DMS153 (cell line): ENCODE data around the gene COX10.
"Not testable (repeated sequence)": the region's sequence is repeated elsewhere in the genome, so short reads cannot be mapped to it uniquely, and the experiment has no call there.

Source experiments
- DNase-seq: peaks from one replicate; lab custom pipeline; 2025; lab: John Stamatoyannopoulos, UW

The COX10 gene

GRCh38 chr17:14179951-14180350, 110.6 kb downstream of the COX10 start:
- not testable (repeated sequence) for DNase-seq

DNA sequence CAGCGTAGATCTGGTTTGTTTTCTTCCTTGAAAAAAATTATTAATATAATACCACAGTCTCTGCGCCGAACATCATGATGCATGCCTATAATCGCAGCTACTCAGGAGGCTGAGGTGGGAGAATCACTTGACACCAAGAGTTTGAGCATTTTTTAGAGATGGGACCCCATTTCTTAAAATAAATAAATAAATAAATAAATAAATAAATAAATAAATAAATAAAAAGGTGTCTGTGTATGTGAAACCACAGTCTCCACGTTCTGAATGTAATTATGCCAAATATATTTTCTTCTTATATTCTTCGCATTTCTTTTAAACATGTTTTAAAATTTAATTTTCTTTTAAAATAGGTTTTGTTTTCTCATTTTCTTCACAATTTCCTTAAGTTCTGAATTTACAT, 112.8 kb downstream of the COX10 start:
- DNase-seq = not testable (repeated sequence)

GRCh38 chr17:14184536-14184935, 115.2 kb downstream of the COX10 start:
- not testable (repeated sequence) for DNase-seq

DNA sequence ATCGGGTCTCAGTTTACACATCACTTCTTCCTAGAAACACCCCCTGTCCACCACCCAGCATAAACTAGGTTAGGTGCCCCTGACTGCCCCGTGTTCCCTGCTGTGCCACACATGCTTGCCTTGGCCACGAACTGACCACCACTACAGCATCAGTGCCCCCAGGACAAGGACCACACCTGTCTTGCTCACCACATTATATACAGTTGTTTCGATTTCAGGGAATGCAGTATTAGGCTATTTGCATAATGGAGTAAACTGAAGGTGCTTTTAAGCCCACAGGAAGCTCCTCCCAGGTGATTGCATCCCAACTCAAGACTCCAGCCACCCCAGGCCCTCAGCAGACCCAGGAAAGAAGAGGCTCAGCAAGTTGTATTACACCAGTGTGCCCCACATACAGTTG, 117.1 kb downstream of the COX10 start:
- not testable (repeated sequence) for DNase-seq

DNA sequence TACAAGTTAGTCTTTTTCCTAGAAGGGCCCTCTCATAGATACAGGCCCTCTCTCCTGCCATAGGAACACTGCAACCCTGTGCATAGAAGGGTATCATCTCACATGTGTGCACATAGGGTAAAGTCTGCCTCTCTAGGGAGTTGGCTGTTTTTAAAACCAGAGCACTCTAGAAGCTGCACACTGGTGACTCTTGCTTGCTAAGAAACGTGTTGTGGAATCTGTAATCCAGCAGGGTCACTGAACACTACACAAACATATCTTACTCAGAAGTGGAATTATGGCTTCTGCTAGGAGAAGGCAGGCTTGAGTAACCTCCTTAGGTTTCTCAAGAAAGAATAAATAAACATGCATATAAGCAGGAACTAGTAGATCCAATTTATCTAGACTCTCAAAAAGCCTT, 121.5 kb downstream of the COX10 start:
- DNase-seq = not testable (repeated sequence)

DNA sequence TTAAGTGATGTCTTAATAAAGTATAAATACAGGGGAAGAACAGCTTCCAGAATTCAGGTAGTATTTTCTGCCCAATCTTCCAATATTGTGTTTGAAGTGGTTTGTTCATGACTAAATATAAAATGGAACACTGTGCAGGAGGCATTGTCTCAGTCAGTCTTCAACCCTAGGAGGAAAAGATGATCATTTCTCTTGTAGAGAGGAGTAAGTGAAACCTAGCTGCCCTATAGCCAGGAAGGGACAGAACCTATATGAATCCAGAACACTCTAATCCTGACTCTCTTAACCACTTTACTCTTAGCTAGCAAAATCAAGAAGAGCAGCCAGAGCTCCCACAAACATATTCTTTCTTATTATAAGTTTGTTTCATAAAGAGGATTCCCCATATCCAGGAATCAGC, 122.2 kb downstream of the COX10 start:
- DNase-seq = not testable (repeated sequence)

- not testable (repeated sequence) for DNase-seq
Observed at GRCh38 chr17:14192039-14192438, 122.7 kb downstream of the COX10 start.

- DNase-seq = not testable (repeated sequence)
Observed at GRCh38 chr17:14192636-14193344, 123.5 kb downstream of the COX10 start.

GRCh38 chr17:14196377-14196997, 127.2 kb downstream of the COX10 start:
- no peak for DNase-seq

- no peak for DNase-seq
Observed at GRCh38 chr17:14197057-14197456, 127.8 kb downstream of the COX10 start.

DNA sequence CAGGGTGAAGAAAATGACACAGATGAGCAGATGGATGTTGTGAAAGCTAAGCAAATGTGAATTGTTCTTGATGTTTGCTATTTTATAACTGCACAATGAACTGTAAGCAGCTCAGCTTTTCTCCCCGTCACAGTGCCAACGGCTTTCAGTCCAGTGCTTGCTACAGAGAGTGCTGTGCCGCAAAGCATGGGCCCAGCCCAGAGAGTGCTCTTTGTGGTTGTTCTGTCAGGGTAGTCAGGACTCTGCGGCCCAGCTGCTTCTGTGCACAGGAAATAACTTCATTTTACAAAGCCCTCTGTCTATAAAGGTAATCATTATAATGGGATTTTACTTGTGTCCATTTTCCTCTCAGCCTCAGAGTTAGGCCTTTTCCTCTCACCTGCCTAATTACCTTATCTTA, 128.3 kb downstream of the COX10 start:
- no peak for DNase-seq

DNA sequence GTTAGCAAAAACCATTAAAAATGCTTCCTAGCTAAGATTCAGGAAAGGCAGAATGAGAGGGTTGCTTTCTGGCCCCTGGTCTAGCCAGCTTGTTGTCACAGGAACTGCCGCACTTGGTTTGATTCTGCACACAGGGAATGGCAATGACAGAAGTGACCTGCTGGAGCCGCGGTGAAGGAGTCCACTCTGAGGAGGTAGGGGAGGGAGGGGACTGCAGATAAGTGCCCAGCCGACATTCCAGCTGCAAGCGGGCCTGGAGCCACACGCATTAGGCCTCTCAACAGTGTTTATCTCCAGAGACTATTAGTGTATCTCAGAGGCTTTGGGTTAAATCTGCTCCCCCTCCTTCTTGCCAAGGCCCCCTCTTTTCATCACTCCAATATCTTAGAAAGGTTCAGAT, 128.7 kb downstream of the COX10 start:
- DNase-seq = peak; percentile 0

DNA sequence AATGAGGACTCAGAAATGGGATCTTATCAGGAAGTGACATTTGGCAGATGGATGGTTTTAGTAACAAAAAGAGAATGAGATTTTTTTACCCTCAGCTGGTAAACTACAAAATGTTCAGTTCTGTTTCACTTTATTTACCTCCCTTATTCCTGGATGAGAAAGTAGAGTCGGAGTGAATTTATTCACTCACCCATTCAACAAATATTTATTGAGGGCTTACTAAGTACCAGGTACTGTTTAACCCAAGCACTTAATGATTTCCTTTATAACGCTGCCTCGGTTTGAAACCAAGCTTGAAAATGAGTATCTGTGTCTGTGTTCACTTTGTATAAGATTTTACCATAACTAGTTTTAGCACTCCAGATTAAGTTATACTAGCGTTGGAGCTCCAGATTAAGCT, 129.3 kb downstream of the COX10 start:
- no peak for DNase-seq

- no peak for DNase-seq
Observed at GRCh38 chr17:14199601-14200000, 130.3 kb downstream of the COX10 start.

DNA sequence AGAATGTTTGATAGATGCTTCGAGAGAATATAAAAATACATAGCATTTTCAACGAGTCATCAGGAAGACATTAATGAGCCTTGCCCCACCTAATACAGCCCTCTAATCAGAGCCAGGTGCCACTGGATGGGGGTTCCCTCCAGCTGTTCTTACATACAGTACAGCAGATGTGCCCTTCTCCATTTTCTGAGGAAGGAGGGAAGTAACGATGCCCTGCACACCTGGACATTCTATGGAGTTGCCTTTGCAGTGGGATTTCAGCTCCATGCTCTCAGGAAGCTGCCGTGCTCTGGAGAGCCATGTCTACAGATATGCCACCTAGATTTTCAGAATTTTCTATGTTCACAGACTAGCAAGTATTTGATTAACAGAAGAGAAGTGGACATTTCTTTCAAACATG, 131.1 kb downstream of the COX10 start:
- no peak for DNase-seq

- DNase-seq = no peak
Observed at GRCh38 chr17:14201021-14201987, 132.0 kb downstream of the COX10 start.

- no peak for DNase-seq
Observed at GRCh38 chr17:14201988-14202380, 132.7 kb downstream of the COX10 start.

GRCh38 chr17:14202388-14203166, 133.3 kb downstream of the COX10 start:
- no peak for DNase-seq

DNA sequence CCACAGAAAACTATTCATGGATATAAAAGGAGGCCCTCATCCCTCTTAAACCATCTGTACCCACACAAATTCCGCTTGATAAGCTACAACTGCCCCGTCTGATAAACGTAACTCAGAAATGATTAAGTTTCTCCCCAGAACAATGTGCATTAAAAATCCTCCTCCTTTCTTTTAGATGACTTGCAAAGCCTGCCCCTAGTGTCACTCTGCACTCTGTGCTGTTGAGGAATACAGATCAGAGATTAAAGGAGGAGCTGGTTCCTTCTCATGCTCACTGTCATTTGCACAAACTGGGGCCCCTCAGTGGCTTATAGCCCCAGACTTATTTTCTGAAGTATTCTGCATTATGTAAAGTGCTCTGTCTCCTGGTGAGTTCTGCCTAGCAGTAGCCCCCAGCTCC, 134.1 kb downstream of the COX10 start:
- no peak for DNase-seq

DNA sequence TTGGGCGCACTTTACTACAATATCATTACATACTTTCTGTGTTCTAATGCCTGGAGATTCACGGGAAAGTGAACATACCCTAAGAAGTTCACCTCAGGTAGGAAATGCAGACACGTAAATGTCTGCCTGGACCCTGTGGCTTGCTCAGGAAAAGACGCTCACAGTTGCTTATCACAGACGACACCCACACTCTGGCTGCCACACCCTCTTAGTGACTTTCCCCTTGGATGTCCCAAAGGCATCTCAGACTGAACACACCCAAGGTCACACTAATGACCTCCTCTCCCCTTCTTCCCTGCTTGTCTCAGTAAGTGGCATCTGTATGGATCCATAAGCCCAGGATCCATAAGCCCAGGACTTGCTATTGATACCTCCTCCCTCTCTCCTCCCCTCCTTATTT, 134.8 kb downstream of the COX10 start:
- no peak for DNase-seq

GRCh38 chr17:14204546-14204945, 135.2 kb downstream of the COX10 start:
- no peak for DNase-seq

- DNase-seq = no peak
Observed at GRCh38 chr17:14205380-14205779, 136.1 kb downstream of the COX10 start.
